DMS 273 (cell line): Measurements from ENCODE around the gene KRT85.
A peak's percentile ranks its signal among the peaks of the same experiment; 100 is the strongest.

Experiments
- DNase-seq: peaks from one replicate; lab custom pipeline; 2025; ENCODE audit not compliant: unreplicated experiment; lab: John Stamatoyannopoulos, UW

KRT85 gene

DNA sequence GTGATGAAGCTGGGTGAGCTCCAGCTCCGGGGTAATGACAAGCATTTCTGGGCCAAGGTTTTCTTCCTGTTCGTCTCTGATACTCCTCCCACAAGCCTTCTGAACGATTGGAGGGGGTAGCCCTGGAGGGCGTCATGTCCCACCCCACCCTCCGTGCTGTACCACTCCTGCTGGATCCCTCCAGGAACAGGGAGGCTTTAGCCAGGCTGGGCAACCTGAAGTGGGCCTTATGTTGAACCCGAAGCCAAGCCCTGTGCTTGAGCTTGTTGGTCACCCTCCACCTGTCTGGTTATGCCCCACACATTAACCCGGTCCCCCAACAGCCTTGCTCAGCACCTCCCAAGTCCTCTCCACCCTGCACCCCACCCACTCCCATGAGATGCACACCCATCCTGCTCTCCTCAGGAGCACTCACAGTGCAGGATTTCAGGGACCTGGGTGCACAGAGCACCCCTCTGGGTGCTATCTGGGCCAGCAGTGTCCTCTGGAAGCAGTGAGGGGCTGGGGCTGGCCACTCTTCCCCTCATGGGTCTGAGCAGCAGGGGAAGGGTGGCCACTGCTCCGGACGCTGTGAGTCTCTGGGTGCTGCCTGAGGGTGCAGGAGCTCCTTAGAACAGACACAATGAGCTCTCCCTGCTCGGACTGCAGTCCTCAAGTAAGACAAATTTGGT, 39.3 kb downstream of the KRT85 start:
- DNase-seq, result no peak

- DNase-seq, result peak; percentile 87
These were observed 40.0 kb downstream of the KRT85 start for GRCh38 chr12:52327052-52327829.

- DNase-seq, result no peak
These were observed 43.2 kb downstream of the KRT85 start for GRCh38 chr12:52324153-52324444.

DNA sequence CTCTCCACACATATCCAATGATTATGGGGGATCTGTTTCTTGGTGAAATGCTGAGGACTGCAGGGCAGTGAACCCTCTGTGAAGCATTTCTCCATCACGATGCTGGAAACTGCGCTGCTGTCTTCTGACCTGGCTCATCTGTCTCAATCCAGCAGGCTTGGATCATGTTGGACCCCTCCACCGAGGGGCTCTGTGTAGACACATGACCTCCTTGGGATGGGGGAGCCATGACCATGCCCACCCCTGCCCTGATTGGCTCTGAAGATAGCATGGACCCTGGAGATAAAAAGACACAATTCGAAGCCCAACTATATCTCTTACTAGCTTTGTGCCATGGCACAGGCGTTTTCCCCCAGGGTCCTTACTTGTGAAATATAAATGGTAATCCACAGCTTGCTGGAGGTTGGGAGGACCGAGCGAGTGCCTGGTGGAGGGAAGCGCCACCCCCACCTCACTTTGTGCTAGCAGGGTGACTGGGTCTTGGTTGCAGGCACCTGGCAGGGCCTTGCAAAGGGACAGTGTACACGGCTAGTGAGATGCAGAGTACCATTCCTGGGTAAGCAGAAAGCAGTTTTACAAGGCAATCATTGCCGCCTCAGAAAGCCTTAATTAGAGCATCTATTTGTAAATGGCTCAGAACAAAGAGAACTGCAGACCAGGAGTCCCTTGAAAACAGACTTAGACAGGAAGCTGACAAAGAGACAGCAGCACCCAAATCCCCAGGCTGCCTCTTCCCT, 43.7 kb downstream of the KRT85 start:
- DNase-seq, result no peak

- DNase-seq, result no peak
These were observed 44.3 kb downstream of the KRT85 start for GRCh38 chr12:52323001-52323400.

DNA sequence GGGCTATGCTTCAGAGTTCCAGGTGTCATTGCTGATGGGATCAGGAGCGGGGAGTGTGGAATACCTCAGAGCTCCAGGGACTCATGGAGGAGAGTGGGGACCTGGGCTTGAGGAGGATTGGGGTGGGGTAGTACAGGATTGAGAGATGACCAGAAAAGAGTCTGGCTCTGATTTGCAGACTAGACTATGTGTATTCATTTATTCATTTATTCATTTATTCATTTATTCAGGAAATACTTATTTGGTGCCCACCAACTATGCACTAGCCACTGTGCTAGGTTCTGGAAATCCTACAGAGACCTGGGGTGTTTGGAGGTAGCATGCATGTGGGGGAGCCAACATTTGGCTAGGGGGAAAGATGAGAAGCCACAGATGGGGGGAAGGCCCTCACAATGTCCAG, 45.2 kb downstream of the KRT85 start:
- DNase-seq, result no peak

DNA sequence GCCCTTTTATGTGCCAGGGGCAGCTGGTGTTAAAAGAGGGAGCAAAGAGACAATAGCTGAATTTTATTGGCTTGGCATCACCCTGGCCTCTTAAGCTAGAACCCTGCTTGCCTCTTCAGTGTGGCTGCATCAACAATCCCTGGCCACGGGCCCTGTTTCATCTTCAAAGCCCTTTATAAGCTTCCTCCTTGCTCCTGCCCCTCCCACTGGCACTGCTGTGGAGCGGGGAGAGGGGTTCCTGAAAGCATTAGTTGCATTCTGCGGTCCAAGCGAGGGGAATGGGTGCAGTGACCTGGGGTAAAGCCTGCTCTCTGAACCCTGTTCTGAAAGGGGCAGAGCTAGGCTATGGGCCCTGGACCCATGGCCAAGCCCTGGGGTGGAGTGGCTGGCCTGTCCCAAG, 45.9 kb downstream of the KRT85 start:
- DNase-seq, result no peak

- DNase-seq, result no peak
These were observed 46.4 kb downstream of the KRT85 start, which contains the start of gene KRT83 for GRCh38 chr12:52320784-52321400. TSS of gene KRT83 (minus strand) at chr12:52321398. CDS start at chr12:52321335, 63 bp downstream.

DNA sequence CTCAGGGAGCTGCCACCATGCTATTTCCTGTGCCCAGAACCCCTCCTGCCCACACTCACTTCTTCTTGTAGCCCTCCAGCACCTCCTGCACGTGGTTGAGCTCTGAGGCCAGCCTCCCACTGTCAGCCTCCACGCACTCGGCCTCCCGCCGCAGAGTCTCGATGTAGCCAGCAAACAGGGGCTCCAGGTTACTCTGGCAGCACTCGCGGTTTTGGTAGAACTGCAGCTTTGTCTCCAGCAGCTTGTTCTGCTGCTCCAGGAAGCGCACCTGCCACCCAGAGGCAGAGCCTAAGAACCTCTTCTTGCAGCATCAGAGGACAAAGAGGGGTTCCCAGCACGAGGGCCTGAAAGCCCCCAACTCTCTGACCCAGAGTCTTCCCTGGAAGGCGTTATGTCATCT, 48.2 kb downstream of the KRT85 start:
- DNase-seq, result no peak

- DNase-seq, result no peak
These were observed 48.9 kb downstream of the KRT85 start for GRCh38 chr12:52318241-52318990.

DNA sequence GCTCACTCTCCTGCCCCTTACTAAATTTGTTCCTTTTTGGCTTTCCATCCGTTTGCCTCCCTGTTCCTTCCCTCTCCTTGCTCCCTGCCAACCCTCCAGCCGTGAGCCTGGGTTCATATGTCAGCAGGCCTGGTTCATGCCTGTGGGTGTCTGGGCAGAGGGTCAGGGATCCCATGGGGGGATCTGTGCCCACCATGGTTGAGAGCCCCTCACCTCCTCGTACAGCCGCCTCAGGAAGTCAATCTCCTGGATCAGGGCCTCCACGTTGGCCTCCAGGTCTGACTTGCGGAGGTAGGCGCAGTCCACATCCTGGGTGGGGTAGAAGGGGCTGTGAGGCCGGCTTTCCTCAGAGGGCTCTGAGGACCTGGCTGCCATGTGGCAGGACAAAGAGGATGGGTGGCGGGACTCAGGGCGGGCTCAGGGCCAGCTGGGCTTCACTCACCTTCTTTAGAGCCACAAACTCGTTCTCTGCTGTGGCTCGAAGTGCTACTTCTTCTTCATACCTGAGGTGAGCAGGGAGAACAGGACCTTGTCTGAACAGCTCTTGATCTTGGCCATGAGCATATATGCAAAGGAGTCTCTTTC, 49.7 kb downstream of the KRT85 start:
- DNase-seq, result no peak

DNA sequence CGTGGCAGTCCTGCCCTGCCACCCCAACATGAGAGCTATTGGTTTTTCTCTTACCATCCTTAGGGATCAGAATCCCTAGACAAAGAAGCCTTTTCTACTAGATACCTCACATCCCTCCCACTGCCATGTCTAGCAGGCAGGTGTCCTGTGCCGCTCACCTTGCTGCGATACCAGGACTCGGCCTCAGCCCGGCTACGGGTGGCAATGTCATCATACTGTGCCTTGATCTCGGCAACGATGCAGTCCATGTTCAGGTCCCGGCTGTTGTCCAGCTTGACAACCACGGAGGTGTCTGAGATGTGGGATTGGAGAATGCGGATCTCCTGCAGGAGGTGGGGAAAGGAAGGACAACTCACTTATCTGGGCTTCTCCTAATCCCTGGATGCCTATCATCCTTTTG, 50.6 kb downstream of the KRT85 start:
- DNase-seq, result no peak

DNA sequence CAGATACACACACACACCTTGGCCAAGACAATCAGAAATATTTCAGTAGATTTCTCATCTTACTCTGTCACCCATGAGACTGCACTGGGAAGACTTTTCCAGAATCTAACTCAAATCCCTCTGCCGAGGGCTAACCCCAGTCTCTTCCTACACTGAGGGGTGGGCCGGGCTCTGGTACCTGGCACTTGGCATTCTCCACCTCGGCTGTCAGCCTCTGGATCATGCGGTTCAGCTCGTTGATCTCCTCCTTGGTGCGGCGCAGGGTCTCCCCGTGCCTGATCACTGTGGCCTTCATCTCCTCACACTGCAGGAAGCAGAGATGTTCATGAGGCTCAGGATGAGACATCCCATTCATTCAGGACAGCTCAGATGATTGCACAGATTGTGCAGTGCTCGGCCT, 51.0 kb downstream of the KRT85 start:
- no peak for DNase-seq

DNA sequence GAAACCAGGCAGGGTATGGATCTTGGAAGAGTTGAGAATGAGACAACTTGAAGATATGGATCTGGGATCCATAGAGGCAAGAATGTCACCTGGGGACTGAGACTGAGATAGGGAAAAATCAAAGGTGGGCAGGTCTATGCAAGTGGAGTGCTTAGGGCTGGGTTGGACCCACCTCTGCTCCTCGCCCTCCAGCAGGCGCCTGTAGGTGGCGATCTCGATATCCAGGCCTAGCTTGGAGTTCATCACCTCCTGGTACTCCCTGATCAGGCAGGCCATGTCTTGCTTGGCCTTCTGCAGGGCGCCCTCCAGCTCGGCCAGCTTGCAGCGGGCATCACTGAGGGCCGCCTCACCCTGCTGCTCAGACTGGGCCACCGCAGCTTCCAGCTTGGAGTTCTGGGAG, 51.6 kb downstream of the KRT85 start:
- peak; percentile 40 for DNase-seq

GRCh38 chr12:52314511-52314910, 52.8 kb downstream of the KRT85 start:
- DNase-seq, result no peak

- no peak for DNase-seq
These were observed 53.4 kb downstream of the KRT85 start for GRCh38 chr12:52313926-52314325.

DNA sequence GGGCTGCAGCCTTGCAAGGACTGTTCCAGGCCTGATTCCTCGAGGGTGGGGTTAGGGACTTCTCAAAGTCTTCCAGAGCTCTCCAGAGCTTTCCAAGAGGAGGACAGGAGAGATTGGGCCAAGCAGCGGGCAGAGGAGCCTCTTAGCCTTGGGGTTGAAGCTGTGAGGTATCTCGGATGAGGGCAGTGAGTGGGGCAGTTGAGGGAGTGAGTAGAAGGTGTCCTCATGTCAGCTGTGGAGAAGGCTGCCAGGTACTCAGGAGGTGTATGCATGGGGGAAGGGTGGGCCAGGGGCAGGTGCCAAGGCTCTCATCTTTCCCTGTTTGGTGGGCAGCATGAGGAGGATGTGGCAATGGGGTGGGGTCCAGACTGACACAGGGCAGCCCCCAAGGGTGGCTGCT, 53.8 kb downstream of the KRT85 start:
- DNase-seq, result no peak

DNA sequence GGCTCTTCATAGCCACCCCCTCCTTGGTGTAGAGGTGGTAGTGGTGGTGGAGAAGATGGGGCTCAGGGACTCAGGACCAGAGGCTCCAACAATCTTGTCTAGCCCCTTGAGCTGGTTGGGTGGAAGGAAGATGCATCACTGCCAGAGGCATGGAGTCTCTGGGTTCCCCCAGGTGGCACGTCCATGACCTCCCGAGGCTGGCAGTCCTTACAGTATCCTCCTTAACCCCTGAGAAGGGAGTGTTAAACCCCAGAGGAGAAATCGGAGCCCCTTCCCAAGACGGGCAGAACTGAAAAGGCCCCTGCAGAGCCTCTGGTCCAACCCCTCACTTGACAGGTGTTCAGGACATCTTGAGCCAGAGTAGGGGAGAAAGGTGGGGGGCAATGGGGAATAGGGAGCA, 55.2 kb downstream of the KRT85 start:
- DNase-seq, result no peak

- DNase-seq, result no peak
These were observed 56.0 kb downstream of the KRT85 start for GRCh38 chr12:52311285-52311648.

- no peak for DNase-seq
These were observed 56.5 kb downstream of the KRT85 start for GRCh38 chr12:52310622-52311284.
